SK-N-SH (cell line): ENCODE data around the gene CRIM1. TPM values are rescaled to one million over a fixed set of nuclear protein-coding genes. Genes with fewer than 3 reads are reported as not detected.

Experiments
- CTCF ChIA-PET: fragments of 300-600, 350-600 bp; formaldehyde crosslinking; extraction: SDS; loops from one replicate; lab custom pipeline; 2021; lab: Yijun Ruan, JAX
- POLR2A ChIA-PET: fragments of 350-600 bp; sonication (Branson Sonifier 250); formaldehyde crosslinking; extraction: SDS; loops from one replicate; lab custom pipeline; 2020; ENCODE audit warnings: antibody characterized with exemption, inconsistent platforms; lab: Yijun Ruan, JAX
- DNase-seq: peaks from one replicate; pipeline ENCODE4 v3.0.0; 2012
- H2AFZ ChIP-seq: fragments of 200-600 bp; sonication (generic); 2 replicates; pipeline ENCODE4 v1.8.1; 2016; ENCODE audit warnings: antibody characterized with exemption, mild to moderate bottlenecking, low read depth
- H3F3A ChIP-seq: fragments of 200-600 bp; sonication (generic); replicated peaks from 2 replicates; pipeline ENCODE3; 2016; ENCODE audit warnings: antibody characterized with exemption, mild to moderate bottlenecking; ENCODE audit not compliant: insufficient read depth
- H3K27ac ChIP-seq, 2 experiments: fragments of 200-500 bp in 1 of 2; fragments of 200-600 bp in 1 of 2; sonication (Bioruptor generic) in 1 of 2; sonication (generic), shearing (Covaris generic) in 1 of 2; 2 replicates each; pipeline versions ENCODE4 v1.5.1 to v1.6.1; 2014 to 2016; ENCODE audit warnings: low read depth in 2 of 2, inconsistent platforms in 1 of 2, low read length in 1 of 2, mild to moderate bottlenecking in 1 of 2, mixed read lengths in 1 of 2
- H3K27me3 ChIP-seq: fragments of 200-600 bp; sonication (generic), shearing (Covaris generic); 2 replicates; pipeline ENCODE4 v1.6.1; 2016; ENCODE audit warnings: mixed run types; ENCODE audit not compliant: insufficient read depth
- H3K36me3 ChIP-seq, 2 experiments: fragments of 200-500 bp in 1 of 2; fragments of 200-600 bp in 1 of 2; sonication (Bioruptor generic) in 1 of 2; sonication (generic) in 1 of 2; replicated peaks in 1 of 2; 2 replicates each; pipeline versions ENCODE3 to v1.5.1; 2014 to 2016; ENCODE audit warnings: low read length in 1 of 2, mild to moderate bottlenecking in 1 of 2; ENCODE audit not compliant: insufficient read depth in 2 of 2, control insufficient read depth in 1 of 2
- H3K4me1 ChIP-seq, 2 experiments: fragments of 200-500 bp in 1 of 2; fragments of 200-600 bp in 1 of 2; sonication (Bioruptor generic) in 1 of 2; sonication (generic), shearing (Covaris generic) in 1 of 2; 2 replicates each; pipeline versions ENCODE4 v1.5.1 to v1.6.1; 2014 to 2016; ENCODE audit warnings: low read depth in 1 of 2, low read length in 1 of 2, mixed run types in 1 of 2; ENCODE audit not compliant: insufficient read depth in 2 of 2, control insufficient read depth in 1 of 2
- H3K4me2 ChIP-seq: fragments of 200-600 bp; sonication (generic), shearing (Covaris generic); 2 replicates; pipeline ENCODE4 v1.6.1; 2017; ENCODE audit warnings: mixed run types
- H3K4me3 ChIP-seq, 2 experiments: fragments of 200-500 bp in 1 of 2; fragments of 200-600 bp in 1 of 2; sonication (Bioruptor generic) in 1 of 2; sonication (generic), shearing (Covaris generic) in 1 of 2; 2 replicates each; pipeline versions ENCODE4 v1.5.1 to v1.8.1; 2014 to 2016; ENCODE audit warnings: low read depth in 2 of 2, inconsistent platforms in 1 of 2, low read length in 1 of 2, mild to moderate bottlenecking in 1 of 2, mixed read lengths in 1 of 2, moderate library complexity in 1 of 2
- H3K79me2 ChIP-seq: fragments of 200-600 bp; sonication (generic); 2 replicates; pipeline ENCODE4 v1.8.1; 2017; ENCODE audit warnings: mild to moderate bottlenecking; ENCODE audit not compliant: insufficient read depth
- H3K9ac ChIP-seq: fragments of 200-600 bp; sonication (generic); 2 replicates; pipeline ENCODE4 v1.6.1; 2017; ENCODE audit warnings: mixed run types
- H3K9me2 ChIP-seq: fragments of 200-600 bp; sonication (generic); 2 replicates; pipeline ENCODE4 v1.6.1; 2017; ENCODE audit warnings: mixed run types
- H3K9me3 ChIP-seq: fragments of 200-600 bp; sonication (generic); 2 replicates; pipeline ENCODE4 v1.6.1; 2017; ENCODE audit warnings: mixed run types, mild to moderate bottlenecking, moderate library complexity
- H4K20me1 ChIP-seq: fragments of 200-600 bp; sonication (generic); 2 replicates; pipeline ENCODE4 v1.6.1; 2017; ENCODE audit warnings: mild to moderate bottlenecking, mixed run types; ENCODE audit not compliant: insufficient read depth
- CHD2 ChIP-seq: fragments of 150-350 bp; IDR thresholded peaks from 2 replicates; pipeline ENCODE4 v1.6.1; 2018; ENCODE audit warnings: low read length; ENCODE audit not compliant: partially characterized antibody
- ELF1 ChIP-seq: IDR thresholded peaks from 2 replicates; pipeline ENCODE4 v1.4.0; 2012
- EZH2phosphoT487 ChIP-seq: fragments of 200-600 bp; sonication (generic); IDR thresholded peaks from 2 replicates; pipeline ENCODE4 v1.6.1; 2017; ENCODE audit warnings: low read depth, mixed run types, mild to moderate bottlenecking, antibody characterized with exemption, moderate library complexity, borderline replicate concordance
- GATA2 ChIP-seq: sonication (generic); formaldehyde crosslinking; IDR thresholded peaks from 2 replicates; pipeline ENCODE4 v1.5.0; 2020; ENCODE audit warnings: mild to moderate bottlenecking, missing genetic modification reagents
- JUND ChIP-seq: IDR thresholded peaks from 2 replicates; pipeline ENCODE4 v1.4.0; 2012
- MEF2A ChIP-seq: IDR thresholded peaks from 2 replicates; pipeline ENCODE4 v1.4.0; 2012; ENCODE audit warnings: low read depth, borderline replicate concordance
- MXI1 ChIP-seq: IDR thresholded peaks from 2 replicates; pipeline ENCODE4 v1.6.1; 2012; ENCODE audit warnings: mild to moderate bottlenecking, low read depth, low read length, improper control_type of control experiment
- NFIC ChIP-seq: IDR thresholded peaks from 2 replicates; pipeline ENCODE4 v1.4.0; 2012; ENCODE audit warnings: borderline replicate concordance
- POLR2AphosphoS5 ChIP-seq: IDR thresholded peaks from 2 replicates; pipeline ENCODE4 v1.6.1; 2012; ENCODE audit warnings: low read depth, low read length
- RAD21 ChIP-seq: IDR thresholded peaks from 2 replicates; pipeline ENCODE4 v1.6.1; 2012; ENCODE audit warnings: mild to moderate bottlenecking, low read length
- RFX5 ChIP-seq: IDR thresholded peaks from 2 replicates; pipeline ENCODE4 v1.6.1; 2012; ENCODE audit warnings: mild to moderate bottlenecking, improper control_type of control experiment, low read length
- RXRA ChIP-seq: IDR thresholded peaks from 2 replicates; pipeline ENCODE4 v1.4.0; 2012; ENCODE audit warnings: low read depth, mild to moderate bottlenecking, borderline replicate concordance
- SIN3A ChIP-seq: IDR thresholded peaks from 2 replicates; pipeline ENCODE4 v1.6.1; 2012; ENCODE audit warnings: low read depth, mild to moderate bottlenecking, low read length, moderate library complexity, borderline replicate concordance
- WGBS: methylation state at CpG from one replicate; pipeline ENCODE4 v1.1.6; 2017; ENCODE audit warnings: low lambda C conversion rate; 5-methylcytosine and 5-hydroxymethylcytosine counted together
- polyA plus RNA-seq, 3 experiments: library from polyadenylated mRNA; depleted of rRNA; stranded (reverse); fragments of >200 nt; gene quantifications; 2 replicates each; pipeline ENCODE4 v1.2.3, GENCODE V29; 2012
- TF ChIP-seq, protein P1 (sequence below): IDR thresholded peaks from 2 replicates; pipeline ENCODE4 v1.6.1; 2012; ENCODE audit warnings: mild to moderate bottlenecking, low read depth, low read length, moderate library complexity
- TF ChIP-seq, protein P2 (sequence below): IDR thresholded peaks from 2 replicates; pipeline ENCODE4 v1.4.0; 2012; ENCODE audit warnings: low read depth, borderline replicate concordance
- TF ChIP-seq, protein P3 (sequence below): IDR thresholded peaks from 2 replicates; pipeline ENCODE4; 2012
- TF ChIP-seq, protein P4 (sequence below): fragments of 150-350 bp; IDR thresholded peaks from 2 replicates; pipeline ENCODE4 v1.6.1; 2016; ENCODE audit warnings: mild to moderate bottlenecking, low read depth, low read length
- TF ChIP-seq, protein P5 (sequence below): fragments of 200-600 bp; sonication (generic); IDR thresholded peaks from 2 replicates; pipeline ENCODE4 v1.6.1; 2017; ENCODE audit warnings: antibody characterized with exemption, mild to moderate bottlenecking, moderate library complexity

The CRIM1 gene
- polyA plus RNA-seq, 1 of the 3 experiments (the other 2 are of a cell fraction), result 244 TPM

DNA sequence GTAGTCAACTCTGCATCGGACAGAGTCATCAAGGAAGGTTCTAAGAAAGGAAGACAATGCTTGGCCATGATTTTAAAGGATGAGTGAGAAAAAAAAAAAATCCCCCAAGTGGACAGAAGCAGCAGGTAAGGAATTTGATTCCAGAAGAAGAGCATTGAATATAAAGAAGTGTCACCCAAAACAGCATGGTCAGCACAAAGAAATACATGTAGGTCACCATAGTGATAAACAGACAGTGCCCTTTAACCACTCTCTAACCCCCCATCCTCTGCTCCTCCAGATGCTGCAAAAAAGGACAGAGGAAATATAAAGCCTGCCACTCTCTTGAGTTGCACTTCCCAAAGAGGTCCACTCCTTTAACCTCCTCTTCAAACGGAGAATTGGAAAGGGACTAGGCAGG lies 219.0 kb downstream of the CRIM1 start:
- Histone ChIP-seq H3K9me2 (no peaks in the 10 kb centered on the region), H3K9ac (no peak overlapping the region), H3K9me3 (no peaks in the 10 kb centered on the region), H4K20me1 (no peaks in the 10 kb centered on the region), H3K4me3 (no peak overlapping the region), H3K4me1 (peaks cover 0 to 22% of the 10 kb centered on the region in 2 experiments; a peak in 2 of 4 replicates), H3K4me2 (no peak overlapping the region), H3K27me3 (no peaks in the 10 kb centered on the region), H3K27ac (no peak overlapping the region), H2AFZ (no peak overlapping the region), H3F3A (peaks cover 25% of the 10 kb centered on the region), H3K79me2 (peaks cover 90% of the 10 kb centered on the region), H3K36me3 (peaks cover 43 to 72% of the 10 kb centered on the region in 2 experiments)
- ChIA-PET POLR2A (no interaction called here), CTCF (no interaction called here)
- no peak for DNase-seq
- WGBS, result 96% methylated on average over 2 of the region's 2 CpGs
- TF ChIP-seq, protein P1, sequence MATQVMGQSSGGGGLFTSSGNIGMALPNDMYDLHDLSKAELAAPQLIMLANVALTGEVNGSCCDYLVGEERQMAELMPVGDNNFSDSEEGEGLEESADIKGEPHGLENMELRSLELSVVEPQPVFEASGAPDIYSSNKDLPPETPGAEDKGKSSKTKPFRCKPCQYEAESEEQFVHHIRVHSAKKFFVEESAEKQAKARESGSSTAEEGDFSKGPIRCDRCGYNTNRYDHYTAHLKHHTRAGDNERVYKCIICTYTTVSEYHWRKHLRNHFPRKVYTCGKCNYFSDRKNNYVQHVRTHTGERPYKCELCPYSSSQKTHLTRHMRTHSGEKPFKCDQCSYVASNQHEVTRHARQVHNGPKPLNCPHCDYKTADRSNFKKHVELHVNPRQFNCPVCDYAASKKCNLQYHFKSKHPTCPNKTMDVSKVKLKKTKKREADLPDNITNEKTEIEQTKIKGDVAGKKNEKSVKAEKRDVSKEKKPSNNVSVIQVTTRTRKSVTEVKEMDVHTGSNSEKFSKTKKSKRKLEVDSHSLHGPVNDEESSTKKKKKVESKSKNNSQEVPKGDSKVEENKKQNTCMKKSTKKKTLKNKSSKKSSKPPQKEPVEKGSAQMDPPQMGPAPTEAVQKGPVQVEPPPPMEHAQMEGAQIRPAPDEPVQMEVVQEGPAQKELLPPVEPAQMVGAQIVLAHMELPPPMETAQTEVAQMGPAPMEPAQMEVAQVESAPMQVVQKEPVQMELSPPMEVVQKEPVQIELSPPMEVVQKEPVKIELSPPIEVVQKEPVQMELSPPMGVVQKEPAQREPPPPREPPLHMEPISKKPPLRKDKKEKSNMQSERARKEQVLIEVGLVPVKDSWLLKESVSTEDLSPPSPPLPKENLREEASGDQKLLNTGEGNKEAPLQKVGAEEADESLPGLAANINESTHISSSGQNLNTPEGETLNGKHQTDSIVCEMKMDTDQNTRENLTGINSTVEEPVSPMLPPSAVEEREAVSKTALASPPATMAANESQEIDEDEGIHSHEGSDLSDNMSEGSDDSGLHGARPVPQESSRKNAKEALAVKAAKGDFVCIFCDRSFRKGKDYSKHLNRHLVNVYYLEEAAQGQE, result no peak
- TF ChIP-seq MEF2A (no peak), POLR2AphosphoS5 (no peak), EZH2phosphoT487 (no peak), RAD21 (no peak), RFX5 (no peak)
- TF ChIP-seq, protein P2, sequence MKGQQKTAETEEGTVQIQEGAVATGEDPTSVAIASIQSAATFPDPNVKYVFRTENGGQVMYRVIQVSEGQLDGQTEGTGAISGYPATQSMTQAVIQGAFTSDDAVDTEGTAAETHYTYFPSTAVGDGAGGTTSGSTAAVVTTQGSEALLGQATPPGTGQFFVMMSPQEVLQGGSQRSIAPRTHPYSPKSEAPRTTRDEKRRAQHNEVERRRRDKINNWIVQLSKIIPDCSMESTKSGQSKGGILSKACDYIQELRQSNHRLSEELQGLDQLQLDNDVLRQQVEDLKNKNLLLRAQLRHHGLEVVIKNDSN, result no peak

DNA sequence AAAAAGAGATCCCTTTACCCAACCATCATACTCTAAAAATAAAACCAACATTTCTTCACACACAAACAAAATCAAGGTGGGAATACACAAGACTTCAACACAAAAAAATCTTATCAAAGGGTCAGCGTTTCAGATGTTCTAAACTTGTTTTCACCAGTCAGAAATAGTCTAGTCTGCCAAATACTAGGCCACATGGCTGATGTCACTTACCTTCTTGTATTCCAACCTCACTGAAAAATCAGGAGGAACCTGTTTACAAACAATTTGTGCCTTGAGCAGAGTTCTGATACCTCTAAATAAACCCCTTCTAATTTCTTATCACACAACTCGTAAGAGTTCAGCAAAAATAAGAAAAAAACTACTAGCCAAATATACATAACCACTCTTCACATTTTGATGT lies 222.3 kb downstream of the CRIM1 start:
- H3K9me3 ChIP-seq, result no peaks in the 10 kb centered on the region
- 69% methylated on average over 2 of the region's 2 CpGs for WGBS
- DNase-seq, result no peak
- H3K4me2 ChIP-seq, result no peak overlapping the region
- H4K20me1 ChIP-seq, result no peaks in the 10 kb centered on the region
- peaks cover 0 to 8% of the 10 kb centered on the region in 2 experiments; a peak in 2 of 4 replicates for H3K4me1 ChIP-seq
- H3F3A ChIP-seq, result peaks cover 8% of the 10 kb centered on the region
- H3K4me3 ChIP-seq, result no peak overlapping the region
- H3K79me2 ChIP-seq, result peaks cover 72% of the 10 kb centered on the region; the same call in 1 of the 2 replicates
- H3K36me3 ChIP-seq, result peaks cover 76 to 94% of the 10 kb centered on the region in 2 experiments
- H3K9me2 ChIP-seq, result no peaks in the 10 kb centered on the region
- no peak overlapping the region for H2AFZ ChIP-seq
- no peaks in the 10 kb centered on the region for H3K27me3 ChIP-seq
- ChIA-PET CTCF (interaction anchor here (1.0 to 1.8 kb wide), 3 partner anchors 15 to 203 kb away, joined by 3 to 6 read pairs (median 3); no protein-coding TSS in a partner anchor), POLR2A (no interaction called here)
- no peak overlapping the region for H3K27ac ChIP-seq
- H3K9ac ChIP-seq, result no peak overlapping the region
- TF ChIP-seq, protein P3, sequence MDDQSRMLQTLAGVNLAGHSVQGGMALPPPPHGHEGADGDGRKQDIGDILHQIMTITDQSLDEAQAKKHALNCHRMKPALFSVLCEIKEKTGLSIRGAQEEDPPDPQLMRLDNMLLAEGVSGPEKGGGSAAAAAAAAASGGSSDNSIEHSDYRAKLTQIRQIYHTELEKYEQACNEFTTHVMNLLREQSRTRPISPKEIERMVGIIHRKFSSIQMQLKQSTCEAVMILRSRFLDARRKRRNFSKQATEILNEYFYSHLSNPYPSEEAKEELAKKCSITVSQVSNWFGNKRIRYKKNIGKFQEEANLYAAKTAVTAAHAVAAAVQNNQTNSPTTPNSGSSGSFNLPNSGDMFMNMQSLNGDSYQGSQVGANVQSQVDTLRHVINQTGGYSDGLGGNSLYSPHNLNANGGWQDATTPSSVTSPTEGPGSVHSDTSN, result no peak
- TF ChIP-seq POLR2AphosphoS5 (no peak), NFIC (no peak), MEF2A (no peak), CHD2 (no peak), SIN3A (no peak), JUND (no peak), RFX5 (no peak), GATA2 (CRISPR knock-in tag) (no peak), MXI1 (no peak), RXRA (no peak), ELF1 (no peak)
- TF ChIP-seq, protein P4, sequence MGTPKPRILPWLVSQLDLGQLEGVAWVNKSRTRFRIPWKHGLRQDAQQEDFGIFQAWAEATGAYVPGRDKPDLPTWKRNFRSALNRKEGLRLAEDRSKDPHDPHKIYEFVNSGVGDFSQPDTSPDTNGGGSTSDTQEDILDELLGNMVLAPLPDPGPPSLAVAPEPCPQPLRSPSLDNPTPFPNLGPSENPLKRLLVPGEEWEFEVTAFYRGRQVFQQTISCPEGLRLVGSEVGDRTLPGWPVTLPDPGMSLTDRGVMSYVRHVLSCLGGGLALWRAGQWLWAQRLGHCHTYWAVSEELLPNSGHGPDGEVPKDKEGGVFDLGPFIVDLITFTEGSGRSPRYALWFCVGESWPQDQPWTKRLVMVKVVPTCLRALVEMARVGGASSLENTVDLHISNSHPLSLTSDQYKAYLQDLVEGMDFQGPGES, result no peak
- TF ChIP-seq, protein P5, sequence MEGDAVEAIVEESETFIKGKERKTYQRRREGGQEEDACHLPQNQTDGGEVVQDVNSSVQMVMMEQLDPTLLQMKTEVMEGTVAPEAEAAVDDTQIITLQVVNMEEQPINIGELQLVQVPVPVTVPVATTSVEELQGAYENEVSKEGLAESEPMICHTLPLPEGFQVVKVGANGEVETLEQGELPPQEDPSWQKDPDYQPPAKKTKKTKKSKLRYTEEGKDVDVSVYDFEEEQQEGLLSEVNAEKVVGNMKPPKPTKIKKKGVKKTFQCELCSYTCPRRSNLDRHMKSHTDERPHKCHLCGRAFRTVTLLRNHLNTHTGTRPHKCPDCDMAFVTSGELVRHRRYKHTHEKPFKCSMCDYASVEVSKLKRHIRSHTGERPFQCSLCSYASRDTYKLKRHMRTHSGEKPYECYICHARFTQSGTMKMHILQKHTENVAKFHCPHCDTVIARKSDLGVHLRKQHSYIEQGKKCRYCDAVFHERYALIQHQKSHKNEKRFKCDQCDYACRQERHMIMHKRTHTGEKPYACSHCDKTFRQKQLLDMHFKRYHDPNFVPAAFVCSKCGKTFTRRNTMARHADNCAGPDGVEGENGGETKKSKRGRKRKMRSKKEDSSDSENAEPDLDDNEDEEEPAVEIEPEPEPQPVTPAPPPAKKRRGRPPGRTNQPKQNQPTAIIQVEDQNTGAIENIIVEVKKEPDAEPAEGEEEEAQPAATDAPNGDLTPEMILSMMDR, result no peak
